Caki2 (cell line): ENCODE results near the gene EIF4H. TPM values are rescaled to one million over a fixed set of nuclear protein-coding genes. Genes with fewer than 3 reads are reported as not detected.

Experiments
- DNase-seq: peaks from one replicate; pipeline ENCODE4 v3.0.0-alpha.2; 2015; ENCODE audit warnings: low read depth
- in situ Hi-C: cut with HindIII; loops from 2 replicates; pipeline ENCODE4 v1.10.0; 2016; ENCODE audit warnings: low sequenced_read_pairs, low pct_unique_long_range_greater_than_20kb, mixed read lengths
- total RNA-seq: library from RNA; depleted of rRNA; stranded (reverse); fragments of >200 nt; shearing (Covaris generic); gene quantifications from 2 replicates; pipeline ENCODE4 v1.2.3, GENCODE V29; 2014; ENCODE audit warnings: low replicate concordance; rRNA removed

EIF4H gene
- 341 and 380 TPM in 2 replicates for total RNA-seq

- in situ Hi-C loops = no loop called here
- peak; percentile 95 for DNase-seq
Observed at GRCh38 chr7:74173866-74174605, at the start of gene EIF4H. TSS of gene EIF4H (plus strand) at chr7:74174356. CDS start at chr7:74174384, 28 bp downstream.

- in situ Hi-C loops = no loop called here
- DNase-seq = no peak
Observed at GRCh38 chr7:74126220-74126880, 47.8 kb upstream of the EIF4H start.

GRCh38 chr7:74129887-74130286 is 44.3 kb upstream of the EIF4H start:
- no peak for DNase-seq
- in situ Hi-C loops = no loop called here

GRCh38 chr7:74130518-74130917 is 43.6 kb upstream of the EIF4H start:
- in situ Hi-C loops = no loop called here
- no peak for DNase-seq

GRCh38 chr7:74134117-74134620 is 40.0 kb upstream of the EIF4H start:
- DNase-seq = no peak
- in situ Hi-C loops = no loop called here

GRCh38 chr7:74138334-74138867 is 35.8 kb upstream of the EIF4H start:
- DNase-seq = no peak
- in situ Hi-C loops = no loop called here

GRCh38 chr7:74138945-74139843 is 35.0 kb upstream of the EIF4H start:
- in situ Hi-C loops = no loop called here
- no peak for DNase-seq

GRCh38 chr7:74141705-74142104 is 32.5 kb upstream of the EIF4H start:
- no peak for DNase-seq

GRCh38 chr7:74143383-74143782 is 30.8 kb upstream of the EIF4H start:
- in situ Hi-C loops = no loop called here
- DNase-seq = no peak

More at GRCh38 chr7:74141705-74142104, 32.5 kb upstream of the EIF4H start:
- in situ Hi-C loops = no loop called here

- DNase-seq = no peak
- in situ Hi-C loops = no loop called here
Observed at GRCh38 chr7:74148491-74148890, 25.7 kb upstream of the EIF4H start.

- no peak for DNase-seq
- in situ Hi-C loops = no loop called here
Observed at GRCh38 chr7:74149071-74149470, 25.1 kb upstream of the EIF4H start.

GRCh38 chr7:74149603-74150002 is 24.6 kb upstream of the EIF4H start:
- DNase-seq = no peak
- in situ Hi-C loops = no loop called here

- no peak for DNase-seq
Observed at GRCh38 chr7:74153736-74154135, 20.4 kb upstream of the EIF4H start.

GRCh38 chr7:74155810-74156395 is 18.3 kb upstream of the EIF4H start:
- in situ Hi-C loops = no loop called here

More at GRCh38 chr7:74153736-74154135, 20.4 kb upstream of the EIF4H start:
- in situ Hi-C loops = no loop called here

GRCh38 chr7:74157605-74158004 is 16.6 kb upstream of the EIF4H start:
- in situ Hi-C loops = no loop called here
- no peak for DNase-seq

More at GRCh38 chr7:74155810-74156395, 18.3 kb upstream of the EIF4H start:
- no peak for DNase-seq

- in situ Hi-C loops = no loop called here
- DNase-seq = no peak
Observed at GRCh38 chr7:74164985-74165456, 9.1 kb upstream of the EIF4H start.

- DNase-seq = no peak
- in situ Hi-C loops = no loop called here
Observed at GRCh38 chr7:74165867-74166593, 8.1 kb upstream of the EIF4H start.
